HepG2 (cell line): ENCODE measurements around the gene BPIFB2. TPM values are rescaled to one million over a fixed set of nuclear protein-coding genes. Genes with fewer than 3 reads are reported as not detected.

ENCODE experiments used
- ATAC-seq: fragments of 200-7000 bp; cut with Tn5 transposase; 3 replicates; pipeline ENCODE4 v1.9.1; 2020; ENCODE audit warnings: mild to moderate bottlenecking, moderate library complexity
- BruUV-seq: library from RNA; stranded (reverse); fragments of 400-500 nt; replicated peaks from 2 replicates; lab custom pipeline; 2021; lab: Mats Ljungman, UMichigan
- CTCF ChIA-PET: fragments of 300-600 bp; formaldehyde crosslinking; extraction: SDS; loops from one replicate; lab custom pipeline; 2021; ENCODE audit warnings: low total read pairs, inconsistent platforms, low intra/inter-chr PET ratio; lab: Yijun Ruan, JAX
- POLR2A ChIA-PET: fragments of 350-600 bp; sonication (Branson Sonifier 250); formaldehyde crosslinking; loops from one replicate; lab custom pipeline; 2020; ENCODE audit warnings: antibody characterized with exemption, inconsistent platforms; lab: Yijun Ruan, JAX
- DNase-seq: peaks from one replicate; pipeline ENCODE4 v3.0.0-alpha.2; 2015; ENCODE audit warnings: low spot score
- FAIRE-seq: peaks from 3 replicates; lab custom pipeline; 2011; peaks lifted over from hg19 to GRCh38; lab: Jason Lieb, UNC
- H2AFZ ChIP-seq: one replicate; pipeline ENCODE4 v1.6.1; 2011; ENCODE audit warnings: low read length, inconsistent platforms
- H3K27ac ChIP-seq: fragments of 300-600 bp; 3 replicates; pipeline ENCODE4 v1.8.0; 2011; ENCODE audit warnings: mixed run types, mild to moderate bottlenecking, mixed read lengths, low read length, inconsistent platforms; ENCODE audit not compliant: insufficient read depth; ENCODE audit errors: extremely low read length
- H3K27me3 ChIP-seq, 2 experiments: fragments of 200-600 bp in 1 of 2; 2 replicates in 1 of 2; 3 replicates in 1 of 2; pipeline versions ENCODE4 v1.6.0 to v1.8.0; 2011; ENCODE audit warnings: low read length in 2 of 2, mild to moderate bottlenecking in 2 of 2, moderate library complexity in 2 of 2, inconsistent platforms in 1 of 2; ENCODE audit not compliant: insufficient read depth in 2 of 2, control insufficient read depth in 1 of 2
- H3K36me3 ChIP-seq, 2 experiments: fragments of 200-600 bp in 1 of 2; replicated peaks in 1 of 2; 2 replicates in 1 of 2; 3 replicates in 1 of 2; pipeline versions ENCODE4 v1.5.1 to v1.8.0; 2011; ENCODE audit warnings: low read length in 2 of 2, inconsistent platforms in 1 of 2; ENCODE audit not compliant: insufficient read depth in 2 of 2, control insufficient read depth in 1 of 2
- H3K4me1 ChIP-seq: 2 replicates; pipeline ENCODE4 v1.5.1; 2012; ENCODE audit warnings: low read length, inconsistent platforms; ENCODE audit not compliant: insufficient read depth
- H3K4me2 ChIP-seq: 2 replicates; pipeline ENCODE4 v1.6.0; 2011; ENCODE audit warnings: low read depth, low read length, inconsistent platforms
- H3K4me3 ChIP-seq, 3 experiments: fragments of 200-600 bp in 1 of 3; sonication (generic), shearing (Covaris generic) in 1 of 3; replicated peaks in 1 of 3; 2 replicates each; pipeline ENCODE4 v1.5.1; 2011 to 2016; ENCODE audit warnings: low read length in 3 of 3, inconsistent platforms in 2 of 3, low read depth in 2 of 3, mild to moderate bottlenecking in 2 of 3, control low read depth in 1 of 3, mixed read lengths in 1 of 3; ENCODE audit not compliant: insufficient read depth in 1 of 3
- H3K79me2 ChIP-seq: one replicate; pipeline ENCODE4 v1.6.1; 2011; ENCODE audit warnings: low read length, inconsistent platforms; ENCODE audit not compliant: insufficient read depth
- H3K9ac ChIP-seq: 2 replicates; pipeline ENCODE4 v1.6.0; 2011; ENCODE audit warnings: mild to moderate bottlenecking, low read depth, low read length, inconsistent platforms; ENCODE audit not compliant: insufficient read depth
- H3K9me3 ChIP-seq: 2 replicates; pipeline ENCODE4 v1.5.1; 2012; ENCODE audit warnings: mild to moderate bottlenecking, low read length
- H4K20me1 ChIP-seq: 2 replicates; pipeline ENCODE4 v1.6.0; 2011; ENCODE audit warnings: inconsistent platforms, mild to moderate bottlenecking, low read length, moderate library complexity; ENCODE audit not compliant: insufficient read depth
- CBFB ChIP-seq: sonication (generic); formaldehyde crosslinking; IDR thresholded peaks from 2 replicates; pipeline ENCODE4 v1.4.0; 2020; ENCODE audit warnings: missing genetic modification reagents
- HES4 ChIP-seq: sonication (generic); formaldehyde crosslinking; IDR thresholded peaks from 2 replicates; pipeline ENCODE4 v1.9.0; 2021; ENCODE audit warnings: mild to moderate bottlenecking, missing genetic modification reagents, borderline replicate concordance
- PRMT3 ChIP-seq: sonication (generic); formaldehyde crosslinking; IDR thresholded peaks from 2 replicates; pipeline ENCODE4 v1.8.1; 2022; ENCODE audit warnings: low read depth, mild to moderate bottlenecking, moderate library complexity, missing genetic modification reagents, borderline replicate concordance
- ZFAT ChIP-seq: sonication (generic); formaldehyde crosslinking; conservative IDR thresholded peaks from 2 replicates; pipeline ENCODE4 v1.8.1; 2023; ENCODE audit warnings: missing genetic modification reagents, inconsistent platforms
- ZFYVE20 ChIP-seq: sonication (generic); formaldehyde crosslinking; IDR thresholded peaks from 2 replicates; pipeline ENCODE4 v1.8.0; 2023; ENCODE audit warnings: low read depth, mild to moderate bottlenecking, moderate library complexity, missing genetic modification reagents, borderline replicate concordance
- ZNF274 ChIP-seq: sonication (generic); formaldehyde crosslinking; IDR thresholded peaks from 2 replicates; pipeline ENCODE4 v1.5.1; 2020; ENCODE audit warnings: mild to moderate bottlenecking, missing genetic modification reagents
- ZNF331 ChIP-seq: sonication (generic); formaldehyde crosslinking; IDR thresholded peaks from 2 replicates; pipeline ENCODE4 v1.4.0; 2020; ENCODE audit warnings: missing genetic modification reagents
- ZNF7 ChIP-seq: IDR thresholded peaks from 2 replicates; pipeline ENCODE4 v1.6.1; 2016; ENCODE audit warnings: missing biosample characterization, missing genetic modification reagents
- ZNF841 ChIP-seq: sonication (generic); formaldehyde crosslinking; IDR thresholded peaks from 2 replicates; pipeline ENCODE4 v1.8.1; 2023; ENCODE audit warnings: missing genetic modification reagents, borderline replicate concordance
- WGBS: methylation state at CpG from one replicate; pipeline ENCODE4 v1.1.6; 2017; ENCODE audit warnings: low lambda C conversion rate; 5-methylcytosine and 5-hydroxymethylcytosine counted together
- in situ Hi-C: cut with HindIII; loops from 2 replicates; pipeline ENCODE4 v1.10.0; 2017; ENCODE audit warnings: low pct_unique_long_range_greater_than_20kb; ENCODE audit not compliant: extremely low pct_ligation_motif_present
- intact Hi-C: fragments of 100-400 bp; cut with micrococcal nuclease; formaldehyde crosslinking; loops from one replicate; pipeline ENCODE4 v1.10.0; 2022; ENCODE audit not compliant: unreplicated experiment
- polyA plus RNA-seq, 8 experiments: library from polyadenylated mRNA; depleted of rRNA in 3 of 8; stranded (reverse) in 7 of 8; unstranded in 1 of 8; fragments of >200 nt; fragmentation: Illumina TruSeq in 4 of 8; extraction: Trizol in 4 of 8; gene quantifications; 2 replicates each; pipeline versions ENCODE4 v1.2.1 to v1.2.3, GENCODE V29; 2011 to 2016; ENCODE audit warnings: low read depth in 4 of 8, missing spikeins in 1 of 8, mixed read lengths in 1 of 8; ENCODE audit not compliant: insufficient read depth in 1 of 8
- total RNA-seq, 5 experiments: library from RNA; depleted of rRNA; stranded (reverse); fragments of >200 nt; fragmentation: Illumina TruSeq; extraction: Trizol; gene quantifications; 2 replicates each; pipeline ENCODE4 v1.2.3, GENCODE V29; 2016; ENCODE audit warnings: low read depth in 1 of 5
- TF ChIP-seq, protein P1 (sequence below): sonication (generic); formaldehyde crosslinking; IDR thresholded peaks from 2 replicates; pipeline ENCODE4 v1.5.1; 2020; ENCODE audit warnings: mild to moderate bottlenecking, missing genetic modification reagents, borderline replicate concordance
- TF ChIP-seq, protein P2 (sequence below): sonication (generic); formaldehyde crosslinking; IDR thresholded peaks from 2 replicates; pipeline ENCODE4 v1.4.0; 2020; ENCODE audit warnings: missing genetic modification reagents

BPIFB2 gene
- total and polyA plus RNA-seq, 2 of the 13 experiments (the other 11 are each of a cell fraction or from before 2014, with no cell fraction given), result 54.5 to 902 TPM

DNA sequence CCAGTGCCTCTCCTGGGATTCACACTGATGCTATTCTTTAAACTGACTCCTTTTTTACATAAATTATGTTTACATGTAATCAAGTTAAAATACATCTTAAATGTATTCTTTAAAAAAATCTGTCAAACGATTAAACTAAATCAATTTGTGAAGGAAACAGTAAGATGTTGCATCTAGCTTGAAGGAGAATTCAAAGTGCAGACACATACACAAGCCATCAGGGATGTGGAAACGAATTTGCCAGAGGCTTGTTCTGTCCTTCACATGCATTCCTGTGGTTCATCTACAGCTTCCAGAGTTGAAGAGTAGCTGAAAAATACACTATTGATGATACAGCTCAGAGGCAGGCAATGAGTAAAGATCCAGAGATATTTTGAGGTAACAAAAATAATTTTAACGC lies 38.9 kb downstream of the BPIFB2 start:
- ChIA-PET POLR2A (no interaction called here), CTCF (no interaction called here)
- Histone ChIP-seq H3K27ac (no peak overlapping the region), H2AFZ (no peak overlapping the region), H3K79me2 (no peaks in the 10 kb centered on the region), H3K4me2 (no peak overlapping the region), H3K9ac (no peak overlapping the region), H3K4me3 (no peak overlapping the region), H3K36me3 (no peaks in the 10 kb centered on the region), H3K9me3 (peaks cover 10% of the 10 kb centered on the region; the same call in 1 of the 2 replicates), H3K27me3 (no peaks in the 10 kb centered on the region), H3K4me1 (peaks cover 42% of the 10 kb centered on the region), H4K20me1 (no peaks in the 10 kb centered on the region)
- 30% methylated on average over 3 of the region's 3 CpGs for WGBS
- TF ChIP-seq CBFB (CRISPR knock-in tag), result no peak
- peak; percentile 98 for TF ChIP-seq ZNF7 (CRISPR knock-in tag)
- intact Hi-C loops, result no loop called here
- FAIRE-seq, result no peak
- in situ Hi-C loops, result no loop called here
- no peak for DNase-seq
- ATAC-seq, result no peak
- BruUV-seq, result no TSS peak

GRCh38 chr20:33051333-33051732 lies 43.8 kb downstream of the BPIFB2 start:
- no peaks in the 10 kb centered on the region for H3K9me3 ChIP-seq
- H3K4me2 ChIP-seq, result peak overlapping the region; percentile 19; the same call in 1 of the 2 replicates
- no peaks in the 10 kb centered on the region for H3K79me2 ChIP-seq
- H3K4me3 ChIP-seq, result no peak overlapping the region
- H3K4me1 ChIP-seq, result peaks cover 17% of the 10 kb centered on the region
- DNase-seq (peak; percentile 40), FAIRE-seq (peak; percentile 69), ATAC-seq (peak; percentile 83)
- 0% methylated on average over 4 of the region's 4 CpGs for WGBS
- BruUV-seq, result no TSS peak
- H2AFZ ChIP-seq, result no peak overlapping the region
- in situ Hi-C loops, result no loop called here
- H3K36me3 ChIP-seq, result no peaks in the 10 kb centered on the region
- ChIA-PET POLR2A (no interaction called here), CTCF (no interaction called here)
- no peak overlapping the region for H3K9ac ChIP-seq
- H4K20me1 ChIP-seq, result no peaks in the 10 kb centered on the region
- H3K27me3 ChIP-seq, result peaks cover 0 to 27% of the 10 kb centered on the region in 2 experiments; a peak in 2 of 5 replicates
- intact Hi-C loops, result no loop called here
- H3K27ac ChIP-seq, result no peak overlapping the region
- TF ChIP-seq ZFYVE20 (CRISPR knock-in tag), result no peak
- no peak; the same call in 1 of the 2 replicates for TF ChIP-seq ZNF274 (CRISPR knock-in tag)
- TF ChIP-seq ZNF841 (CRISPR knock-in tag), result no peak
- no peak for TF ChIP-seq ZFAT (CRISPR knock-in tag)
- 0 out of 2 replicates have a peak, but pooled peaks have one; percentile 15 for TF ChIP-seq ZNF331 (CRISPR knock-in tag)
- TF ChIP-seq, protein P1, sequence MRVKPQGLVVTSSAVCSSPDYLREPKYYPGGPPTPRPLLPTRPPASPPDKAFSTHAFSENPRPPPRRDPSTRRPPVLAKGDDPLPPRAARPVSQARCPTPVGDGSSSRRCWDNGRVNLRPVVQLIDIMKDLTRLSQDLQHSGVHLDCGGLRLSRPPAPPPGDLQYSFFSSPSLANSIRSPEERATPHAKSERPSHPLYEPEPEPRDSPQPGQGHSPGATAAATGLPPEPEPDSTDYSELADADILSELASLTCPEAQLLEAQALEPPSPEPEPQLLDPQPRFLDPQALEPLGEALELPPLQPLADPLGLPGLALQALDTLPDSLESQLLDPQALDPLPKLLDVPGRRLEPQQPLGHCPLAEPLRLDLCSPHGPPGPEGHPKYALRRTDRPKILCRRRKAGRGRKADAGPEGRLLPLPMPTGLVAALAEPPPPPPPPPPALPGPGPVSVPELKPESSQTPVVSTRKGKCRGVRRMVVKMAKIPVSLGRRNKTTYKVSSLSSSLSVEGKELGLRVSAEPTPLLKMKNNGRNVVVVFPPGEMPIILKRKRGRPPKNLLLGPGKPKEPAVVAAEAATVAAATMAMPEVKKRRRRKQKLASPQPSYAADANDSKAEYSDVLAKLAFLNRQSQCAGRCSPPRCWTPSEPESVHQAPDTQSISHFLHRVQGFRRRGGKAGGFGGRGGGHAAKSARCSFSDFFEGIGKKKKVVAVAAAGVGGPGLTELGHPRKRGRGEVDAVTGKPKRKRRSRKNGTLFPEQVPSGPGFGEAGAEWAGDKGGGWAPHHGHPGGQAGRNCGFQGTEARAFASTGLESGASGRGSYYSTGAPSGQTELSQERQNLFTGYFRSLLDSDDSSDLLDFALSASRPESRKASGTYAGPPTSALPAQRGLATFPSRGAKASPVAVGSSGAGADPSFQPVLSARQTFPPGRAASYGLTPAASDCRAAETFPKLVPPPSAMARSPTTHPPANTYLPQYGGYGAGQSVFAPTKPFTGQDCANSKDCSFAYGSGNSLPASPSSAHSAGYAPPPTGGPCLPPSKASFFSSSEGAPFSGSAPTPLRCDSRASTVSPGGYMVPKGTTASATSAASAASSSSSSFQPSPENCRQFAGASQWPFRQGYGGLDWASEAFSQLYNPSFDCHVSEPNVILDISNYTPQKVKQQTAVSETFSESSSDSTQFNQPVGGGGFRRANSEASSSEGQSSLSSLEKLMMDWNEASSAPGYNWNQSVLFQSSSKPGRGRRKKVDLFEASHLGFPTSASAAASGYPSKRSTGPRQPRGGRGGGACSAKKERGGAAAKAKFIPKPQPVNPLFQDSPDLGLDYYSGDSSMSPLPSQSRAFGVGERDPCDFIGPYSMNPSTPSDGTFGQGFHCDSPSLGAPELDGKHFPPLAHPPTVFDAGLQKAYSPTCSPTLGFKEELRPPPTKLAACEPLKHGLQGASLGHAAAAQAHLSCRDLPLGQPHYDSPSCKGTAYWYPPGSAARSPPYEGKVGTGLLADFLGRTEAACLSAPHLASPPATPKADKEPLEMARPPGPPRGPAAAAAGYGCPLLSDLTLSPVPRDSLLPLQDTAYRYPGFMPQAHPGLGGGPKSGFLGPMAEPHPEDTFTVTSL, result no peak
- no peak for TF ChIP-seq PRMT3 (CRISPR knock-in tag)
- TF ChIP-seq HES4, result no peak
- TF ChIP-seq, protein P2, sequence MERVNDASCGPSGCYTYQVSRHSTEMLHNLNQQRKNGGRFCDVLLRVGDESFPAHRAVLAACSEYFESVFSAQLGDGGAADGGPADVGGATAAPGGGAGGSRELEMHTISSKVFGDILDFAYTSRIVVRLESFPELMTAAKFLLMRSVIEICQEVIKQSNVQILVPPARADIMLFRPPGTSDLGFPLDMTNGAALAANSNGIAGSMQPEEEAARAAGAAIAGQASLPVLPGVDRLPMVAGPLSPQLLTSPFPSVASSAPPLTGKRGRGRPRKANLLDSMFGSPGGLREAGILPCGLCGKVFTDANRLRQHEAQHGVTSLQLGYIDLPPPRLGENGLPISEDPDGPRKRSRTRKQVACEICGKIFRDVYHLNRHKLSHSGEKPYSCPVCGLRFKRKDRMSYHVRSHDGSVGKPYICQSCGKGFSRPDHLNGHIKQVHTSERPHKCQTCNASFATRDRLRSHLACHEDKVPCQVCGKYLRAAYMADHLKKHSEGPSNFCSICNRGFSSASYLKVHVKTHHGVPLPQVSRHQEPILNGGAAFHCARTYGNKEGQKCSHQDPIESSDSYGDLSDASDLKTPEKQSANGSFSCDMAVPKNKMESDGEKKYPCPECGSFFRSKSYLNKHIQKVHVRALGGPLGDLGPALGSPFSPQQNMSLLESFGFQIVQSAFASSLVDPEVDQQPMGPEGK (CRISPR knock-in tag), result peak; percentile 33; the same call in 1 of the 2 replicates
